Measurements from ENCODE around the gene ATAD2B. TPM values are rescaled to one million over a fixed set of nuclear protein-coding genes. Genes with fewer than 3 reads are reported as not detected.

ATAD2B gene
- total RNA-seq, 1 experiment from 2014 or later, result 19.7 TPM

DNA sequence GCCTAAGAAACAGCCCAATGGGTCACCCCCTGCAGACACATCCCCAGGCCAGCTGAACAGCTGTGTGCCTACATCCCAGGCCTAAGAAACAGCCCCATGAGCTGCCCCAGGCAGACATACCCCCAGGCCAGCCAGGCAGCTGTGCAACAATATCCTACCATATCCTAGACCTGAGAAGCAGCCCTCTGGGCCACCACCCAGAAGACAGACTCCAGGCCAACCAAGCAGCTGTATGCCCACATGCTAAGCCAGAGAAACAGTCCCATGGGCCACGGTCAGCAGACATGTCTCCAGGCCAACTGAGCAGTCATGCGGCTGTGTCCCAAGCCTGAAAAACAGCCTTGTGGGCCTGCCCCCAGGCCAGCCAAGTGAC is 205.5 kb downstream of the ATAD2B start:
- Mint-ChIP-seq H3K27ac (ENCODE audit: low read depth, unreplicated experiment) (peak overlapping the region; percentile 66), H3K4me3 (ENCODE audit: unreplicated experiment) (no peak overlapping the region)
- no TSS peak for BruUV-seq (replicated peaks)

DNA sequence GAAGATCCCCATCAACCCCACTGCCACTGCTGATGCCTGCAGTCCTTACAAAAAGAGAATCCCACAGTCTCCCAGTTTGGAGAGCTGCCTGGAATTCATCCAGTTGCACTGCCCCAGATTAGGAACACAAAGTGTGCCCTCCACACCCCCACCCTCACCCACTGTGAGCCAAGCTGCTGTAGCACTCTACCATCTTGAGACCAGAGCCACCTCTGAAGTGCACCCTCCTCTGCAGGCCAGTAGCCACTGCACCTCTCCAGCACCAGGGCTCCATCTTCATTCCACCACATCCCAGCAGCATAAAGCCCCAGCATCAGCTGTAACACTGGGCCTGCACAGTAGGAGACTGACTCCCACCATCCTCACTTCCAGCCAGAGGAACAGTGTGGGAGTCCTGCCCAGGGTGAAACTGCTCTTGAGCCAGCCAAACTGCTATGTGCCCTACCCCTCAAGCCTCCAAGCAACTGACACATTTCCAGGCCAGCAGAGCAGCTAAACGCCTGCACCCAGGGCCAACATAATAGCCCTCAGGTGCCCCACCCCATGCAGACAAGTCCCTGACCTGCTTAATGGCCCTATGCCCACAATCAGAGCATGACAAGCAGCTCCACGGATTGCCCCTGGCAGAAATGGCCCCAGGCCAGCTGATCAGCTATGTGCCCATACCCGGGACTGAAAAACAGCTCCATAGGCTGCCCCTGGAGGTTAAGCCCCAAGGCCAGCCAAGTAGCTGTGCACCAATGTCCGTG is 206.0 kb downstream of the ATAD2B start:
- no peaks in the 10 kb centered on the region for H3K27me3 Mint-ChIP-seq (ENCODE audit: insufficient read depth, unreplicated experiment)
- BruUV-seq (replicated peaks), result no TSS peak

More for the DNA sequence above, 205.5 kb downstream of the ATAD2B start:
- Mint-ChIP-seq H3K27me3 (ENCODE audit: insufficient read depth, unreplicated experiment) (no peaks in the 10 kb centered on the region), H3K4me1 (ENCODE audit: insufficient read depth, unreplicated experiment) (peaks cover 24% of the 10 kb centered on the region), H3K36me3 (ENCODE audit: insufficient read depth, unreplicated experiment) (peaks cover 6% of the 10 kb centered on the region), H3K9me3 (ENCODE audit: unreplicated experiment) (peaks cover 21% of the 10 kb centered on the region)
- intact Hi-C loops (cut with micrococcal nuclease), result no loop called here
- TF ChIP-seq, protein P1, sequence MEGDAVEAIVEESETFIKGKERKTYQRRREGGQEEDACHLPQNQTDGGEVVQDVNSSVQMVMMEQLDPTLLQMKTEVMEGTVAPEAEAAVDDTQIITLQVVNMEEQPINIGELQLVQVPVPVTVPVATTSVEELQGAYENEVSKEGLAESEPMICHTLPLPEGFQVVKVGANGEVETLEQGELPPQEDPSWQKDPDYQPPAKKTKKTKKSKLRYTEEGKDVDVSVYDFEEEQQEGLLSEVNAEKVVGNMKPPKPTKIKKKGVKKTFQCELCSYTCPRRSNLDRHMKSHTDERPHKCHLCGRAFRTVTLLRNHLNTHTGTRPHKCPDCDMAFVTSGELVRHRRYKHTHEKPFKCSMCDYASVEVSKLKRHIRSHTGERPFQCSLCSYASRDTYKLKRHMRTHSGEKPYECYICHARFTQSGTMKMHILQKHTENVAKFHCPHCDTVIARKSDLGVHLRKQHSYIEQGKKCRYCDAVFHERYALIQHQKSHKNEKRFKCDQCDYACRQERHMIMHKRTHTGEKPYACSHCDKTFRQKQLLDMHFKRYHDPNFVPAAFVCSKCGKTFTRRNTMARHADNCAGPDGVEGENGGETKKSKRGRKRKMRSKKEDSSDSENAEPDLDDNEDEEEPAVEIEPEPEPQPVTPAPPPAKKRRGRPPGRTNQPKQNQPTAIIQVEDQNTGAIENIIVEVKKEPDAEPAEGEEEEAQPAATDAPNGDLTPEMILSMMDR (IDR thresholded peaks at IDR 0.05; ENCODE audit: unreplicated experiment), result no peak
- CTCF ChIA-PET, result interaction anchor here (0.8 kb wide), 1 partner anchor 17 kb away, joined by 3 read pairs; no protein-coding TSS in a partner anchor
- POLR2A ChIA-PET, result interaction anchor here (1.4 kb wide), 1 partner anchor 27 kb away, joined by 3 read pairs; no protein-coding TSS in a partner anchor
- DNase-seq (ENCODE audit: unreplicated experiment), result no peak

DNA sequence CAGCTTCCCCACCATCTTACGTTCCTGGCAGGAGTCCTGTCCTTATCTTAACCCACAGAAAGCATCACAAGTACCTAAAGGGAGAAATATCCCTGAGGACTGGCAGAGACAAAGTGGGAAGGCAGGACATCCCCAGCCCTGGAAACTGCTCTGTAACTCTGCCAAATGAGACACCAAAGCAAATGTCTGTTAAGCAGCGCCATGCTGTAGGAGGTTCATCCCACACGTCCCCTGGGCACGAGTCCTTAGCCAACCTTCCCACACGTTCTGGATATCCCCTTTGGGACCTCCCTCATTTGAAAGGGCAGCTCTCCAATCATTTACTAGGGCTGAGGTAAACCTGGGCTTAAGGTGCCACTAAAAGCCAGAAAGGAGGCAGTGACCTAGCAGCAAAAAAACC is 207.2 kb downstream of the ATAD2B start:
- Mint-ChIP-seq H3K27me3 (ENCODE audit: insufficient read depth, unreplicated experiment) (no peaks in the 10 kb centered on the region), H3K4me3 (ENCODE audit: unreplicated experiment) (no peak overlapping the region), H3K9me3 (ENCODE audit: unreplicated experiment) (peaks cover 21% of the 10 kb centered on the region), H3K27ac (ENCODE audit: low read depth, unreplicated experiment) (no peak overlapping the region), H3K4me1 (ENCODE audit: insufficient read depth, unreplicated experiment) (peaks cover 24% of the 10 kb centered on the region), H3K36me3 (ENCODE audit: insufficient read depth, unreplicated experiment) (peaks cover 6% of the 10 kb centered on the region)
- ChIA-PET CTCF (interaction anchor here (0.8 to 1.3 kb wide), 3 partner anchors 10 to 18 kb away, joined by 3 to 4 read pairs (median 4); no protein-coding TSS in a partner anchor), POLR2A (no interaction called here)
- no peak for DNase-seq (ENCODE audit: unreplicated experiment)
- TF ChIP-seq, protein P1 (IDR thresholded peaks at IDR 0.05; ENCODE audit: unreplicated experiment), result no peak
- intact Hi-C loops (cut with micrococcal nuclease), result no loop called here
- BruUV-seq (replicated peaks), result no TSS peak

More for the DNA sequence above, 206.0 kb downstream of the ATAD2B start:
- POLR2A ChIA-PET, result interaction anchor here (1.4 kb wide), 1 partner anchor 27 kb away, joined by 3 read pairs; no protein-coding TSS in a partner anchor
- peaks cover 6% of the 10 kb centered on the region for H3K36me3 Mint-ChIP-seq (ENCODE audit: insufficient read depth, unreplicated experiment)
- TF ChIP-seq, protein P1 (IDR thresholded peaks at IDR 0.05; ENCODE audit: unreplicated experiment), result no peak
- intact Hi-C loops (cut with micrococcal nuclease), result no loop called here
- DNase-seq (ENCODE audit: unreplicated experiment), result peak; percentile 37
- no peak overlapping the region for H3K4me3 Mint-ChIP-seq (ENCODE audit: unreplicated experiment)
- H3K9me3 Mint-ChIP-seq (ENCODE audit: unreplicated experiment), result peaks cover 21% of the 10 kb centered on the region
- peaks cover 24% of the 10 kb centered on the region for H3K4me1 Mint-ChIP-seq (ENCODE audit: insufficient read depth, unreplicated experiment)
- CTCF ChIA-PET, result interaction anchor here (0.6 to 1.3 kb wide), 4 partner anchors 11 to 39 kb away, joined by 3 to 4 read pairs (median 3); no protein-coding TSS in a partner anchor
- peak overlapping the region; percentile 66 for H3K27ac Mint-ChIP-seq (ENCODE audit: low read depth, unreplicated experiment)

DNA sequence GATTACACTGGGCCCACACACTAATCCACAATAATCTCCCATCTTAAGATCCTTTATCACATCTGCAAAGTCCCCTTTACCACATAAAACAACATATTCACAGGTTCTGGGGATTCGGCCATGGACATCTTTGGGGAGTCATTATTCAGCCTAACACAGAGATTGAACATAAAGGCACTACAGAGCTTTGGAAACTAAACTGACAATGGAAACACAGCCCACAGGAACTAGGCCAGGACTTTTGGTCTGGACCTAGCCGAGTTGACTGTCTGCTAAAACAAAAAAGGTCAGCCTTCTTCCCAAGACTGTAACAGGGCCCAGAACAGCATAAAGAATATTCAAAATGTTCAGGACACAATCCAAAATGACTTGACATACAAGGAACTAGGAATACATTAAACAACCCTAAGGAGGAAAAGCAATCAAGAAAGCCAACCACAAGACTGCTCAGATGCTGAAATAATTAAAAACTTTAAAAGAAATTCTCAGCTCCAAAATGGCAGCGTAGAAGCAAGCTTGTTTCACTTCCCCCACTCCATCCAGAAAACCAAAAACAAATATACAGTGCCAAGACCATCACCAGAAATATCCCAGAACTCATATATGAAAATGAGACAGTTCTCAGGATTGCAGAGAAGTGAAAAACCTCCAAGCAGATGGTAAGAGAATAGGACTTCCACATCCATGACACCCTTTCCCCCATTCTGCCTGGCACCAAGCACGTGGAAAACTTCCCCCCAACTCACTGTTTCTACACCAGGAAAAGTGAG is 207.8 kb downstream of the ATAD2B start:
- Mint-ChIP-seq H3K4me3 (ENCODE audit: unreplicated experiment) (no peak overlapping the region), H3K9me3 (ENCODE audit: unreplicated experiment) (peaks cover 19% of the 10 kb centered on the region), H3K27me3 (ENCODE audit: insufficient read depth, unreplicated experiment) (no peaks in the 10 kb centered on the region), H3K4me1 (ENCODE audit: insufficient read depth, unreplicated experiment) (peaks cover 24% of the 10 kb centered on the region), H3K36me3 (ENCODE audit: insufficient read depth, unreplicated experiment) (peaks cover 6% of the 10 kb centered on the region), H3K27ac (ENCODE audit: low read depth, unreplicated experiment) (no peak overlapping the region)
- POLR2A ChIA-PET, result no interaction called here
- no peak for DNase-seq (ENCODE audit: unreplicated experiment)
- CTCF ChIA-PET, result interaction anchor here (0.5 to 1.0 kb wide), 3 partner anchors 12 to 368 kb away, joined by 3 to 4 read pairs (median 4); no protein-coding TSS in a partner anchor
- intact Hi-C loops (cut with micrococcal nuclease), result no loop called here
- TF ChIP-seq, protein P1 (IDR thresholded peaks at IDR 0.05; ENCODE audit: unreplicated experiment), result no peak
- BruUV-seq (replicated peaks), result no TSS peak

Measured in MCF 10A (cell line).